Naive thymus-derived CD4-positive, alpha-beta T cell (primary cell): ENCODE results near the gene PTPRK. TPM values are rescaled to one million over a fixed set of nuclear protein-coding genes. Genes with fewer than 3 reads are reported as not detected.

Experiments used
- ATAC-seq: fragments of 150-1000 bp; cut with Tn5 transposase; 2 replicates; pipeline ENCODE4 v1.10.0; 2021; ENCODE audit warnings: mild to moderate bottlenecking, moderate library complexity
- CTCF ChIA-PET: fragments of 350-600 bp; sonication (Branson Sonifier 250); formaldehyde crosslinking; loops from one replicate; lab custom pipeline; 2021; ENCODE audit warnings: antibody characterized with exemption; lab: Charles Lee
- POLR2A ChIA-PET: fragments of 350-600 bp; sonication (Branson Sonifier 250); formaldehyde crosslinking; loops from one replicate; lab custom pipeline; 2021; ENCODE audit warnings: antibody characterized with exemption, inconsistent platforms; lab: Charles Lee
- DNase-seq, 9 donors: peaks; one replicate each; pipeline versions ENCODE4 v3.0.0 to v3.0.0-alpha.2; 2020 to 2022; ENCODE audit warnings: mixed read lengths in 1 of 9
- H3K27ac ChIP-seq: one replicate; pipeline ENCODE4 v1.7.0; 2013; ENCODE audit warnings: mild to moderate bottlenecking, low read depth, low read length, moderate library complexity
- H3K27me3 ChIP-seq, 2 donors: one replicate each; pipeline ENCODE4 v1.7.0; 2013; ENCODE audit warnings: low read length in 2 of 2, mild to moderate bottlenecking in 2 of 2, moderate library complexity in 2 of 2; ENCODE audit not compliant: control insufficient read depth in 2 of 2, insufficient read depth in 2 of 2
- H3K36me3 ChIP-seq, 3 experiments: 1 replicate in 2 of 3; 2 replicates in 1 of 3; pipeline ENCODE4 v1.7.0; 2013; ENCODE audit warnings: low read length in 3 of 3, mild to moderate bottlenecking in 3 of 3, moderate library complexity in 1 of 3; ENCODE audit not compliant: insufficient read depth in 3 of 3, control insufficient read depth in 2 of 3
- H3K4me1 ChIP-seq, 2 donors: one replicate each; pipeline ENCODE4 v1.7.0; 2013; ENCODE audit warnings: low read length in 2 of 2, mild to moderate bottlenecking in 2 of 2, moderate library complexity in 1 of 2; ENCODE audit not compliant: control insufficient read depth in 2 of 2, insufficient read depth in 2 of 2
- H3K4me3 ChIP-seq: 2 replicates; pipeline ENCODE4 v1.7.0; 2013; ENCODE audit warnings: mild to moderate bottlenecking, low read length
- H3K9me3 ChIP-seq, 3 experiments: 1 replicate in 2 of 3; 2 replicates in 1 of 3; pipeline ENCODE4 v1.7.0; 2013; ENCODE audit warnings: low read length in 3 of 3; ENCODE audit not compliant: control insufficient read depth in 2 of 3
- H3K27ac Mint-ChIP-seq, 9 donors: one replicate each; pipeline ENCODE4 v1.8.0; 2020 to 2022; ENCODE audit warnings: mixed read lengths in 9 of 9, mild to moderate bottlenecking in 8 of 9, moderate library complexity in 5 of 9, inconsistent platforms in 2 of 9
- H3K27me3 Mint-ChIP-seq, 5 donors: one replicate each; pipeline ENCODE4 v1.8.0; 2021 to 2022; ENCODE audit warnings: mixed read lengths in 5 of 5, mild to moderate bottlenecking in 1 of 5
- H3K36me3 Mint-ChIP-seq, 5 donors: one replicate each; pipeline ENCODE4 v1.8.0; 2020 to 2022; ENCODE audit warnings: mixed read lengths in 5 of 5, mild to moderate bottlenecking in 3 of 5, inconsistent platforms in 1 of 5
- H3K4me1 Mint-ChIP-seq, 7 donors: one replicate each; pipeline ENCODE4 v1.8.0; 2020 to 2022; ENCODE audit warnings: mixed read lengths in 7 of 7, mild to moderate bottlenecking in 3 of 7, inconsistent platforms in 1 of 7
- H3K4me3 Mint-ChIP-seq, 10 donors: one replicate each; pipeline ENCODE4 v1.8.0; 2020 to 2022; ENCODE audit warnings: mild to moderate bottlenecking in 10 of 10, mixed read lengths in 10 of 10, moderate library complexity in 6 of 10, inconsistent platforms in 2 of 10
- H3K9me3 Mint-ChIP-seq, 11 donors: one replicate each; pipeline ENCODE4 v1.8.0; 2020 to 2022; ENCODE audit warnings: mixed read lengths in 11 of 11, mild to moderate bottlenecking in 4 of 11, inconsistent platforms in 1 of 11, moderate library complexity in 1 of 11
- intact Hi-C, 2 donors: fragments of 100-400 bp; cut with micrococcal nuclease; formaldehyde crosslinking; loops; one replicate each; pipeline ENCODE4 v1.15.1; 2023
- polyA plus RNA-seq, 2 donors: library from polyadenylated mRNA; unstranded; fragments of 300-500 nt; fragmentation: Illumina TruSeq; gene quantifications; one replicate each; pipeline ENCODE4 v1.2.3, GENCODE V29; 2021
- total RNA-seq, 6 experiments: library from RNA in 5 of 6; stranded (reverse) in 5 of 6; gene quantifications; 1 replicate in 5 of 6; 2 replicates in 1 of 6; pipeline ENCODE4 v1.2.3 and lab custom pipeline; 2021 to 2026

PTPRK gene
- total and polyA plus RNA-seq, 7 experiments from 2014 or later, result 1.3 to 6.5 (median 2.3) TPM

- peak in 6 of 9 donors; percentile 20 to 53 (median 40) for DNase-seq
- peak overlapping the region; percentile 8 to 88 (median 79) for H3K4me3 Mint-ChIP-seq
- no peaks in the 10 kb centered on the region for H3K9me3 ChIP-seq
- H3K4me1 ChIP-seq, result peaks cover 63 to 67% of the 10 kb centered on the region in 2 donors
- intact Hi-C loops, result loop anchor here in 1 of 2 donors (1.0 kb wide), 2 partner anchors 11 to 48 kb away; no protein-coding TSS in a partner anchor
- no peak overlapping the region for H3K27ac ChIP-seq
- POLR2A ChIA-PET, result interaction anchor here (1.4 to 2.5 kb wide), 2 partner anchors 11 to 13 kb away, joined by 4 to 9 read pairs; no protein-coding TSS in a partner anchor
- no peaks in the 10 kb centered on the region for H3K27me3 Mint-ChIP-seq
- CTCF ChIA-PET, result interaction anchor here (1.1 kb wide), 1 partner anchor 9 kb away, joined by 3 read pairs; no protein-coding TSS in a partner anchor
- peaks cover 6 to 37% (median 17%) of the 10 kb centered on the region in 11 donors for H3K9me3 Mint-ChIP-seq
- peaks cover 36 to 84% (median 71%) of the 10 kb centered on the region in 7 donors for H3K4me1 Mint-ChIP-seq
- H3K4me3 ChIP-seq, result no peak overlapping the region
- ATAC-seq, result peak; percentile 21
- H3K27ac Mint-ChIP-seq, result peak overlapping the region; percentile 38 to 98 (median 84)
- H3K27me3 ChIP-seq, result no peaks in the 10 kb centered on the region
- no peaks in the 10 kb centered on the region for H3K36me3 ChIP-seq
- peaks cover 4 to 49% (median 8%) of the 10 kb centered on the region in 5 donors for H3K36me3 Mint-ChIP-seq
Observed at GRCh38 chr6:127923135-127923534, 597.3 kb downstream of the PTPRK start.

GRCh38 chr6:127921982-127922381 lies 598.4 kb downstream of the PTPRK start:
- Histone ChIP-seq H3K4me1 (peaks cover 67 to 70% of the 10 kb centered on the region in 2 donors), H3K27me3 (no peaks in the 10 kb centered on the region), H3K27ac (no peak overlapping the region), H3K36me3 (no peaks in the 10 kb centered on the region), H3K9me3 (no peaks in the 10 kb centered on the region), H3K4me3 (peak overlapping the region; percentile 10)
- Mint-ChIP-seq H3K4me1 (peaks cover 36 to 91% (median 83%) of the 10 kb centered on the region in 7 donors), H3K4me3 (peak overlapping the region; percentile 49 to 88 (median 79)), H3K36me3 (peaks cover 4 to 40% (median 7%) of the 10 kb centered on the region in 5 donors), H3K27me3 (no peaks in the 10 kb centered on the region), H3K27ac (peak overlapping the region; percentile 24 to 98 (median 84)), H3K9me3 (peaks cover 3 to 28% (median 10%) of the 10 kb centered on the region in 11 donors)
- intact Hi-C loops, result no loop called here
- DNase-seq (no peak), ATAC-seq (no peak)
- CTCF ChIA-PET, result interaction anchor here (0.5 to 0.8 kb wide), 2 partner anchors 66 to 129 kb away, joined by 3 read pairs; no protein-coding TSS in a partner anchor
- POLR2A ChIA-PET, result interaction anchor here (1.3 to 2.5 kb wide), 4 partner anchors 12 to 50 kb away, joined by 3 to 9 read pairs (median 6); no protein-coding TSS in a partner anchor

- Histone ChIP-seq H3K27me3 (no peaks in the 10 kb centered on the region), H3K36me3 (no peaks in the 10 kb centered on the region), H3K4me3 (no peak overlapping the region), H3K4me1 (peaks cover 67 to 76% of the 10 kb centered on the region in 2 donors), H3K9me3 (no peaks in the 10 kb centered on the region), H3K27ac (no peak overlapping the region)
- no peak for DNase-seq
- Mint-ChIP-seq H3K27me3 (no peaks in the 10 kb centered on the region), H3K4me3 (peak overlapping the region in 6 of 10 donors; percentile 22 to 88 (median 61)), H3K27ac (peak overlapping the region in 8 of 9 donors; percentile 26 to 98 (median 93)), H3K36me3 (peaks cover 1 to 34% (median 4%) of the 10 kb centered on the region in 5 donors), H3K9me3 (peaks cover 1 to 26% (median 8%) of the 10 kb centered on the region in 11 donors), H3K4me1 (peaks cover 36 to 97% (median 89%) of the 10 kb centered on the region in 7 donors)
- intact Hi-C loops, result no loop called here
- ChIA-PET POLR2A (interaction anchor here (0.6 to 2.5 kb wide), 3 partner anchors 14 to 40 kb away, joined by 3 to 9 read pairs (median 6); no protein-coding TSS in a partner anchor), CTCF (interaction anchor here (0.7 to 0.8 kb wide), 3 partner anchors 13 to 51 kb away, joined by 3 to 4 read pairs (median 3); no protein-coding TSS in a partner anchor)
- ATAC-seq, result no peak
Observed at GRCh38 chr6:127920804-127921203, 599.6 kb downstream of the PTPRK start.
